GM12874 (cell line): ENCODE results near the gene UMAD1.

ENCODE experiments used
- CTCF ChIP-seq: IDR thresholded peaks from 2 replicates; pipeline ENCODE4 v1.5.1; 2011; ENCODE audit warnings: low read depth, mild to moderate bottlenecking, control low read depth, low read length, moderate library complexity; ENCODE audit not compliant: insufficient read depth

UMAD1 gene

DNA sequence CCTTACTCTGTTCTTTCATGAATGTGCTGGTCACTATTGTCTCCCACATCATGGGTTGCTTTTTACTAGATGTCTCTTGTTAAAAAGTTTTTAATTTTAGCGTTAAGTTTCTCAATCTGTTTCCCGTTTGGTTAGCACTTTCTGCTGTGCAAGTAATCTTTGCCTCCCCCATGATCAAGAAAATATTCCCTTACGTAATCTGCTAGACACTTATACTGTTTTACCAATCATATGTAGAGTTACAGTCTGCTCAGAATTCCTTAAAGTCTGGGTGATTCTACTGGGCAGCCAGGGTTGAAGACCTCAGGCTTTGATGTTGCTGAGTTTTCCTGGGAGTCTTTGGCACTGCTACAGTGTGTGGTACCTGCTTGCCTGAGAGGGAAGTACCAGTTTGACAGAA lies 116.0 kb downstream of the UMAD1 start:
- no peak for TF ChIP-seq CTCF

DNA sequence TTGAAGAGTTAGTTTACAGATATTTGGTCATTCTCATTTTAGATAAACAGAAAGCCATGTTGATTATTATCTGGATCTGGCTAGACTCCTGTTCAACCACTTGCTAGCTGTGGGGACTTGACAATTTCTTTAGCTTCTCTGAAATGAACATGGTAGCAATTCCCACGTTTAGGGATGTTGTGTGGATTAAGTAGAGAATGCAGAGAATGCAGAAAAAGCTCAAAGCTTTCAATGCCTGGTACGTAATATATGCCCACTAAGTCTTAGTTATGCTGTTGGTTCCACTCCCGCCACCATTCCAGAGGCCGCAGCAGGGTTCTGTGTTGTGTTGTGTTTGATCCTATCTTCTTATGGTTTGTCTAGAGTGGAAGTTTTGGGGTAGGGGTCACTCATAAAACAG lies 117.0 kb downstream of the UMAD1 start:
- no peak for TF ChIP-seq CTCF

- no peak for TF ChIP-seq CTCF
These were observed 120.9 kb downstream of the UMAD1 start for GRCh38 chr7:7761340-7761973.

- no peak for TF ChIP-seq CTCF
These were observed 121.6 kb downstream of the UMAD1 start for GRCh38 chr7:7761974-7762779.

- TF ChIP-seq CTCF = peak; percentile 22; the same call in 1 of the 2 replicates
These were observed 124.2 kb downstream of the UMAD1 start for GRCh38 chr7:7764520-7765396.

GRCh38 chr7:7765422-7765821 lies 124.9 kb downstream of the UMAD1 start:
- no peak for TF ChIP-seq CTCF

- TF ChIP-seq CTCF = no peak
These were observed 126.1 kb downstream of the UMAD1 start for GRCh38 chr7:7766671-7767070.
